Measurements from ENCODE around the gene ANXA2.
"Not testable (repeated sequence)": the region's sequence is repeated elsewhere in the genome, so short reads cannot be mapped to it uniquely, and the experiment has no call there.

Gene ANXA2

DNA sequence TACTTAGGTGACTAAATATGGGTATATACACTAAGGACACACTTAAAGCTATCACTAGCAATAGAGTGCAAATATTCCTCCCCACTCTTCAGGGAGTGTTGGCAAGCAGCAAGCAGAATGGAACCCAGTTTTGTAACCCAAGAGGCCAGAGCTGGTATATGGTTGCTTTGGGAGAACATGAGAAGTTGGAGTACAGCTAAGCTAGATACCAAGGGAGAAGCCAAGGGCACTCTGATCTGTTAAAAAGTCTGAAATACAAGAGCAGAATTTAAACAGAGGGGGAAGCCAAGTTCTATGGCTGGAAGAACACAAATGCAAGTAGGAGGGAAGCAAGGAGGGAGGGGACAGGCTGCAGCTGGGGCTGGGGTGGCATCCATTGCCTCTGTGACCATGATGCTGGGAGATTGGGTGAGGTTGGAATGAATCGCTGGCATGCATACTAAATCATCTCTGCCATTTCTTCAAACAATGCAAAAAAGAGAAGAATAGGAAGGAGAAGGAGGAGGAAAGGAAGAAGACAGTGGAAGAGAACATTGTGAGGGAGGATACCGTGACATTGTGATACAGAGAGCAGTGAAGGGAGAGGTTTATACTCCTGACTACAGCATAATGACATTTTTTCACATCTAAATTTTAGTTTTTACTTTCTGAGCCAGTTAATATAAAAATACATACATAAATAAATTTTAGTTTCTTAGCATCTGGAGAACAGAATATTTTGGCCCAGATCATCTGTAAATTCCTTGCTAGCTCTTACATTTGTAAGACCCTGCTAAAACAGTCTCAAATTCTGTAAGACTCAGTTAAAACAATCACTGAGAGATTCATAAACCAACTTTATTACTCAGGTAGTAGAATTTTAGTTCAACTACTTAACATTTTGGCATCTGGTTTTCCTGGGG lies 9.0 kb upstream of the ANXA2 start:
- ATAC-seq (replicated peaks; ENCODE audit: extremely low read depth, poor library complexity, severe bottlenecking), result no peak
- Mint-ChIP-seq H3K27me3 (no peaks in the 10 kb centered on the region), H3K4me3 (no peak overlapping the region), H3K9me3 (no peaks in the 10 kb centered on the region), H3K36me3 (ENCODE audit: insufficient read depth) (peaks cover 3% of the 10 kb centered on the region), H3K27ac (ENCODE audit: low read depth) (no peak overlapping the region), H3K4me1 (peaks cover 15% of the 10 kb centered on the region)
- DNase-seq (ENCODE audit: low spot score in 2 of 2), result no peak

DNA sequence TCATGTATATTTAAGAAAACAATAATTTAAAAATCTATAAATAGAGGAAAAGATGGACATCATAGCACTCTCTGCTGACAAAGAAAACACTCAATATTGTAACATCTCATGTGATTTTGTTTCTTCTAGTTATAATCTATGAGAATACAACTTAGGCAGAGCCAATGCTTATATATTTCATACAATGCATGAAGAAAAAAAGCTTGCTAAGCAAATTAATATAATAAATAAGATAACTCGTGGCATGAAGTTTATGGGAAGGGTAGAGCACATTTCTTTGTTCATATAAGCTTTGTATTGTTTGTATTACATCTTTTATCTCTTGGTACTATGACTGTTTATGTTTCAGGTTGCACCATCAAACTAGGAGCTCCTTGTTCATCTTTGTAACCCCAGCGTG lies 7.6 kb upstream of the ANXA2 start:
- H3K36me3 Mint-ChIP-seq (ENCODE audit: insufficient read depth), result peaks cover 3% of the 10 kb centered on the region
- DNase-seq (ENCODE audit: low spot score in 2 of 2), result no peak
- ATAC-seq (replicated peaks; ENCODE audit: extremely low read depth, poor library complexity, severe bottlenecking), result no peak

DNA sequence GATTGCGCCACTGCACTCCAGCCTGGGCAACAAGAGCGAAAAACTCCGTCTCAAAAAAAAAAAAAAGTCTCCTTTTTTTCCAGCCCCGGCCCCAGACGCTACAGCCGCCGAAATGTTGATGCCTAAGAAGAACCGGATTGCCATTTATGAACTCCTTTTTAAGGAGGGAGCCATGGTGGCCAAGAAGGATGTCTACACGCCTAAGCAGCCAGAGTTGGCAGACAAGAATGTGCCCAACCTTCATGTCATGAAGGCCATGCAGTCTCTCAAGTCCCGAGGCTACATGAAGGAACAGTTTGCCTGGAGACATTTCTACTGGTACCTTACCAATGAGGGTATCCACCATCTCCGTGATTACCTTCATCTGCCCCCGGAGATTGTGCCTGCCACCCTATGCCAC lies 6.6 kb upstream of the ANXA2 start:
- H3K36me3 Mint-ChIP-seq (ENCODE audit: insufficient read depth); H3K27me3 Mint-ChIP-seq; ATAC-seq (replicated peaks; ENCODE audit: extremely low read depth, poor library complexity, severe bottlenecking); H3K9me3 Mint-ChIP-seq; H3K27ac Mint-ChIP-seq (ENCODE audit: low read depth); H3K4me3 Mint-ChIP-seq; DNase-seq (ENCODE audit: low spot score in 2 of 2): not testable (repeated sequence)
- peaks cover 18% of the 10 kb centered on the region for H3K4me1 Mint-ChIP-seq

More for the DNA sequence above, 7.6 kb upstream of the ANXA2 start:
- H3K4me1 Mint-ChIP-seq, result peaks cover 15% of the 10 kb centered on the region
- no peaks in the 10 kb centered on the region for H3K27me3 Mint-ChIP-seq
- H3K9me3 Mint-ChIP-seq, result no peaks in the 10 kb centered on the region
- H3K27ac Mint-ChIP-seq (ENCODE audit: low read depth), result no peak overlapping the region
- no peak overlapping the region for H3K4me3 Mint-ChIP-seq

DNA sequence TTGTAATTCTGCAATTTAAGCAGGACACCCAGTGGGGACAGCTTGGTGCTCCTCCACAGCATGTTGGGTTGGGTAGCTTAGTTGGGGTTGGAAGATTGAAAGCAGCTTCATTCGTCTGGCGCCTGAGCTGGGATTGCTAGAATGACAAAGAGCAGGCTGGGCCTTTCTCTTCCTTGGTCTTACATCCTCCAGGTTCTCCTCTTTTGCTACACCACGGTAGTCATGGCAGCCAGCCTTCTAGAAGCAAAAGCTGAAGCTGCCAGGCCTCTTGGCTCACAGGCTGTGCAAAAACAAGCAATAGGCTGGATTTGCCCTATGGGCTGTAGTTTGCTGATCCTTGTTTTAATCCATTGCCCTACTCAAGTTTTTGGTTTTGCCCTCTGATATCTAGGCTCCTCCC lies 3.2 kb upstream of the ANXA2 start:
- Mint-ChIP-seq H3K4me1 (peaks cover 27% of the 10 kb centered on the region), H3K9me3 (peaks cover 4% of the 10 kb centered on the region), H3K27ac (ENCODE audit: low read depth) (no peak overlapping the region), H3K27me3 (no peaks in the 10 kb centered on the region), H3K36me3 (ENCODE audit: insufficient read depth) (peaks cover 26% of the 10 kb centered on the region), H3K4me3 (no peak overlapping the region)
- DNase-seq (ENCODE audit: low spot score in 2 of 2), result no peak
- ATAC-seq (replicated peaks; ENCODE audit: extremely low read depth, poor library complexity, severe bottlenecking), result no peak

DNA sequence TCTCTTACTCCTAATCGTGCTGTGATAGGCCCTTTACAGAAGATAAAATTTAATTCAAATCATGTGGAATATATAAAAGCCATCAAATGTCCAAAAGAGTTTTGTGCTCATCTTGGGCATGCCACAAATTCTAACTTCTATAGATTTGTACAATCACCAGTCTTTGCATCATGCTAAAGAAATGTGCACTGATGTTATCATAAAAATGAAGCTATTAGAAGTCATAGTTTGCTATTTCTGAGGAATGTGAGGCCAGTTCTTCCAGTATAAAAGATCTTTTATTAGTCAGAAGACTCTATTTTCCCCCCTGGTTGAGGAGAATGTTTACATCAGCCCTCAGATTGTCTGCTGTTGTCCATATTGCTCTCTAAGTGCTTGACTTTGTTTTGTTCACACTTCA lies 2.1 kb upstream of the ANXA2 start:
- no peak overlapping the region for H3K4me3 Mint-ChIP-seq
- DNase-seq (ENCODE audit: low spot score in 2 of 2) (no peak), ATAC-seq (replicated peaks; ENCODE audit: extremely low read depth, poor library complexity, severe bottlenecking) (no peak)
- H3K27ac Mint-ChIP-seq (ENCODE audit: low read depth), result peak overlapping the region; percentile 98
- H3K36me3 Mint-ChIP-seq (ENCODE audit: insufficient read depth), result peaks cover 24% of the 10 kb centered on the region
- H3K27me3 Mint-ChIP-seq, result no peaks in the 10 kb centered on the region
- H3K9me3 Mint-ChIP-seq, result peaks cover 4% of the 10 kb centered on the region
- peaks cover 28% of the 10 kb centered on the region for H3K4me1 Mint-ChIP-seq

DNA sequence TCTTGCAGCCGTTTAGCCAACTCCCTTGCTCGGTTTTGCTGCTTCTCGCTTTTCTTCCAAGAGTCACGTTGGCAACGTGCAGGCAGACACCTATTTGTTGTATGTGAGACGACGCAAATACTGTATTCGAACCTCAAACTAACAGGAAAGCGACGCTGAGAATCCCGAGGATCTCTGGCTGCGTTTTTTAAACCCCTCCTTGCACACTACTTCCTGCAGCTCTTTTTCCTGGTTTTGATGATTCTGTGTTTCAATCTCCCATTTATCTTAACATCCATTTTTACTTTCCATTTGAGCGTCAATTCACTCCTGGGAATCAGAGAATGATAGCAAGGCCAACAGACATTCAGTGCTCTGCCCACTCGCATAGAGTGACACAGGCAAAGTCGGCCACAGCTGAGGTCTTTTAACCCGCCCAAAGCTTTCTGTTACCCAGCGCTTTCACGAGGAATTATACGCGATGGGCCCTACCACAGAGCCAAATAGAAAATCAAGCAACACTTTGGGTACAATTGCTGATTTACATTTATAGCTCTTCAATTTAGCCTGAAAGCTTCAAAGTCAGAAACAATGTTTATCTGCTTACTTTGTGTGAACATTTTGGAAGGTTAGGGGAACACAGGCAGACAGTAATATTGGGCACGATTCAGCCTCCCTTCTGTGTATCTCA lies 1.6 kb upstream of the ANXA2 start:
- Mint-ChIP-seq H3K9me3 (peaks cover 4% of the 10 kb centered on the region), H3K27me3 (no peaks in the 10 kb centered on the region), H3K36me3 (ENCODE audit: insufficient read depth) (peaks cover 25% of the 10 kb centered on the region), H3K4me3 (peak overlapping the region; percentile 83), H3K4me1 (peaks cover 33% of the 10 kb centered on the region), H3K27ac (ENCODE audit: low read depth) (peak overlapping the region; percentile 98)
- ATAC-seq (replicated peaks; ENCODE audit: extremely low read depth, poor library complexity, severe bottlenecking), result no peak
- no peak for DNase-seq (ENCODE audit: low spot score in 2 of 2)

DNA sequence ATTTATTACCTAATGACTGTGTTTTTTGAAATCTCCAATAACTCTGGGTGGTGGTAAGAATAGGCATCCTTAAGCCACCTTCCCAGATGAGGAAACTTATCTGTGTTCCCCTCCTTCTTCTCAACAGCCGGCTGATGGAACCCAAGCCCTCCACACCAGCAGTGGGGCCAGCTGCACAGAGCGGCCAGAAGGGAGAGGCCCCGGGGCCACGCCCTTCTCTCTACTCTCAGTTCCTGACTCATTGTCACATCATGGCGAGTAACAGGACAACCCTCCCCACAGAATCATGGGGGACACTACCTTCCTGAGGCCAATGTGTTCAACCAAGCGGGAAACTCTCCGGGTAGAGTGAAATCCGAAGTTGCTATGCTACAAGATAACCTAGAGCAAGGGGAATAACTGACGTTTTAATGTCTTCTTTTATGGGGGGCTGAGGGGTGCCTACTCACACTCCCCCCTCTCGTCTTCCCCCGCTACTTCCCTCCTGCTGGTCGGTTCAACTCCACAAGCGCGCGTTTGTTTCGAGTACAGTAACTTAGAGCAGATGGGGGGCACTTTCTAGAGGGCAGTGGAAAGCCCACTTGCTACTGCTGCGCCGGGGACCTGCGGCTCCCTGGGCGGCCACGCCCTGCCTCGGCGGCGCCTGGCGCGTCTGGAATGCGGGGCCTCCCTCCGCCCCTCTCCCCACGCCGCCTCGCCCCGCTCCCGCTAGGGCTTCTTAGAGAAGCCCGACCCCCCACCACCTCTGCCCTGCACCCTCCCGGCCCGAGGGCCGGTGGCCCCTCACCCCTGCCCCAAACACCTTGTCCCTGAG lies 621 bp downstream of the ANXA2 start:
- DNase-seq (ENCODE audit: low spot score in 2 of 2), result peak in 1 of 2 donors; percentile 24
- ATAC-seq (replicated peaks; ENCODE audit: extremely low read depth, poor library complexity, severe bottlenecking), result peak; percentile 11
- H3K36me3 Mint-ChIP-seq (ENCODE audit: insufficient read depth), result peaks cover 31% of the 10 kb centered on the region
- peaks cover 52% of the 10 kb centered on the region for H3K4me1 Mint-ChIP-seq
- H3K9me3 Mint-ChIP-seq, result peaks cover 4% of the 10 kb centered on the region
- peak overlapping the region; percentile 83 for H3K4me3 Mint-ChIP-seq
- peak overlapping the region; percentile 98 for H3K27ac Mint-ChIP-seq (ENCODE audit: low read depth)
- H3K27me3 Mint-ChIP-seq, result no peaks in the 10 kb centered on the region

DNA sequence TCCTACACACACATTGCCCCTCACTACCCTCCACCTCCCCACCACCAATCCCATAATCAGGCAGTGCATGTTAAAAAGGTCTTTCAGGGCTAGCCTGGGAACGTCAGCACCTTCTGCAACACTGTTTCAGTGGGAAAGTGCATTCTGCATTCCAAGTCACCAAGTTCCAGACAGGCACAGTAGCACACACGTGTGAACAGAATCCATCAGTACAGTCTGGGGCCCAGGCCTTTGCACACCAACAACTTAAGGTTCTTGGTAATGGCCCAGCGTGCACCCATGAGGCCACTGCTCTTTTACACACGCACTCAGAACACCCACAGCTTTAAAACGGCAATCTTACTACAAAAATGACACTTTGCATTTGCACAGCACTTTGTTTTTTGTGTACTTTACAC lies 1.2 kb downstream of the ANXA2 start:
- peaks cover 31% of the 10 kb centered on the region for H3K36me3 Mint-ChIP-seq (ENCODE audit: insufficient read depth)
- H3K9me3 Mint-ChIP-seq, result peaks cover 4% of the 10 kb centered on the region
- no peak for DNase-seq (ENCODE audit: low spot score in 2 of 2)
- peak overlapping the region; percentile 83 for H3K4me3 Mint-ChIP-seq
- peaks cover 56% of the 10 kb centered on the region for H3K4me1 Mint-ChIP-seq
- ATAC-seq (replicated peaks; ENCODE audit: extremely low read depth, poor library complexity, severe bottlenecking), result no peak
- peak overlapping the region; percentile 98 for H3K27ac Mint-ChIP-seq (ENCODE audit: low read depth)
- no peaks in the 10 kb centered on the region for H3K27me3 Mint-ChIP-seq

DNA sequence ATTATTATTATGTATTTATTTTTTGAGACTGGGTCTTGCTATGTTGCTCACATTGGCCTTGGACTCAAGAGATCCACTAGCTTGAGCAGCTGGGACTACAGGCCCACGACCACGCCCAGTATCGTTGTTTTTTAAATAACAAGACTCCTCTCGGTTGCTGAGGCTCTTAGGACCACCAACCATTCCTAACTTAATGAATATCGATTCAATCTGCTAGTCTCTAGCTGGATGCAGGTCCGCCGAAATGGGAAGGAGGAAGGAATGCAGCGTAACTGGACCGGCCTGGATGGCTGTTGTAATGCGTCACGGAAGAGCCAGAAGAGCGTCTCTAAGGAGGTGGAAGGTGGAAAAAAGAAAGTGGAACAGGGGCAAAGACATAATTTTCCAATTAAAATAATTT lies 1.7 kb downstream of the ANXA2 start:
- H3K36me3 Mint-ChIP-seq (ENCODE audit: insufficient read depth), result peaks cover 32% of the 10 kb centered on the region
- peak overlapping the region; percentile 47 for H3K27ac Mint-ChIP-seq (ENCODE audit: low read depth)
- peaks cover 61% of the 10 kb centered on the region for H3K4me1 Mint-ChIP-seq
- H3K27me3 Mint-ChIP-seq, result no peaks in the 10 kb centered on the region
- DNase-seq (ENCODE audit: low spot score in 2 of 2), result no peak
- no peak for ATAC-seq (replicated peaks; ENCODE audit: extremely low read depth, poor library complexity, severe bottlenecking)
- peak overlapping the region; percentile 83 for H3K4me3 Mint-ChIP-seq
- H3K9me3 Mint-ChIP-seq, result peaks cover 4% of the 10 kb centered on the region

DNA sequence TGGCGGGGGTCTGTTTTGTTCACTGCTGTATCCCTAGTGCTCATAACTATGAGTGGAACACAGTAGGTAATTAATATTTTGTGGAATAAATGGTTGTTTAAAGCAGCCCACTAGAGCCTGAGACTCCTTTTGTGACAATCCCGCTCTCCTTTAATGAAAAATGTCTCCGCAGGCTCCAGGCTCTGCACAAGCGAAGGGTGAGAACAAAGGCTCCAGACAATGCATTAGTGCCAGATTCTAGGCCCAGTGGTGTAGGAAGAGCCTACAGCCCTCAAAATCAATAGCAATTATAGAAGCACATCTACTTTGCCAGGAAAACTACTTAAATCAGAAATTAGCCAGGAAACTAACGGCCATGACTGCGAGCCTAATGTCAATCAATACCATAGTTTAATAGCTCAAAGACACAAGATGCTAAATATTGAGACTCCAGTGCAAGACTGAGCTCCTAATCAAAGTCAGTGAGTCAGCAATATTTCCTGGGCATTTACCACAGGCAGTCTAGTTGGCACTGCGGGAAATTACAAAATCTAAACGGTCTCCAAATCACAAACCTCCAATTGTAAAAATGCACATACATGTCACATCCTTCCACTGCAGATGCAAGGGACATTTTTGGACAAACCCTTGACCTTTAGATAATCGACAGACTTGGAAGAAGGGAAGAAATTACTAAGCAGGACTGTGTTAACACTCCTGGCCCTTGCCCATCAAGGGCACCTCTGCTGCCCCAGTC lies 2.3 kb downstream of the ANXA2 start:
- no peaks in the 10 kb centered on the region for H3K27me3 Mint-ChIP-seq
- no peak for ATAC-seq (replicated peaks; ENCODE audit: extremely low read depth, poor library complexity, severe bottlenecking)
- no peak for DNase-seq (ENCODE audit: low spot score in 2 of 2)
- H3K27ac Mint-ChIP-seq (ENCODE audit: low read depth), result no peak overlapping the region
- peaks cover 67% of the 10 kb centered on the region for H3K4me1 Mint-ChIP-seq
- no peak overlapping the region for H3K4me3 Mint-ChIP-seq
- peaks cover 4% of the 10 kb centered on the region for H3K9me3 Mint-ChIP-seq
- H3K36me3 Mint-ChIP-seq (ENCODE audit: insufficient read depth), result peaks cover 32% of the 10 kb centered on the region

DNA sequence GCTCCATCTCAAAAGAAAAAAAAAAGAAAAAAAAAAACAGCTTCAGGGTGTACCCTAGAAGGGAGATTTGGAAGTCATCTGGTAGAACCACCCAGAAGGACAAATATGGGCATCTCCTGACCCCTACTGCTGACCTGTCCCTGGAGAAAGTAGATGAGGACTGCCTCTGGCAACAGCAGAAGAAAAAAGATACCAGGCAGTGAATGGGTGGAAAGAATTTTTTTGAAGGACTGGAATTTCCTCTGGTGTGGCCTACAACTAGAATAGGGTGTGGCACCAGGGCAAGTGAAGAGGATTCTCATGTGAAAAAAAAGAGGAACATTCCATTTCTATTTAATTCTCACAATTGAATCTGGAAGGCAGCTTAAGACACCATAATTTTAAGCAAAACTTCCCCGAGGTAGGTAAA lies 3.1 kb downstream of the ANXA2 start:
- Mint-ChIP-seq H3K4me3 (no peak overlapping the region), H3K27ac (ENCODE audit: low read depth) (peak overlapping the region; percentile 16), H3K9me3 (peaks cover 4% of the 10 kb centered on the region), H3K4me1 (peaks cover 75% of the 10 kb centered on the region), H3K36me3 (ENCODE audit: insufficient read depth) (peaks cover 32% of the 10 kb centered on the region), H3K27me3 (no peaks in the 10 kb centered on the region)
- ATAC-seq (replicated peaks; ENCODE audit: extremely low read depth, poor library complexity, severe bottlenecking) (no peak), DNase-seq (ENCODE audit: low spot score in 2 of 2) (no peak)
